NB4 (cell line): ENCODE data around the gene CYP1A1.
A peak's percentile ranks its signal among the peaks of the same experiment; 100 is the strongest.

ENCODE experiments used
- DNase-seq: peaks from one replicate; pipeline ENCODE4 v3.0.0; 2010; ENCODE audit warnings: low read depth
- H3K4me3 ChIP-seq: one replicate; pipeline ENCODE4 v1.5.1; 2011; ENCODE audit warnings: mild to moderate bottlenecking, low read depth, low read length, moderate library complexity
- MYC ChIP-seq: IDR thresholded peaks from 2 replicates; pipeline ENCODE4 v1.6.1; 2011; ENCODE audit warnings: low read depth, low read length
- POLR2A ChIP-seq: IDR thresholded peaks from 2 replicates; pipeline ENCODE4 v1.6.1; 2011; ENCODE audit warnings: mild to moderate bottlenecking; ENCODE audit not compliant: insufficient read length; ENCODE audit errors: extremely low read depth
- TF ChIP-seq, protein P1 (sequence below): IDR thresholded peaks from 2 replicates; pipeline ENCODE4 v1.6.1; 2011; ENCODE audit warnings: low read depth, low read length
- TF ChIP-seq, protein P2 (sequence below): IDR thresholded peaks from one replicate; pipeline ENCODE4 v1.5.1; 2012; ENCODE audit warnings: low read depth, low read length

The CYP1A1 gene

GRCh38 chr15:74758736-74759135 is 33.4 kb upstream of the CYP1A1 start:
- DNase-seq, result no peak
- H3K4me3 ChIP-seq, result no peak overlapping the region
- TF ChIP-seq, protein P1, sequence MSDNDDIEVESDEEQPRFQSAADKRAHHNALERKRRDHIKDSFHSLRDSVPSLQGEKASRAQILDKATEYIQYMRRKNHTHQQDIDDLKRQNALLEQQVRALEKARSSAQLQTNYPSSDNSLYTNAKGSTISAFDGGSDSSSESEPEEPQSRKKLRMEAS, result no peak
- no peak for TF ChIP-seq POLR2A
- no peak for TF ChIP-seq MYC
- TF ChIP-seq, protein P2, sequence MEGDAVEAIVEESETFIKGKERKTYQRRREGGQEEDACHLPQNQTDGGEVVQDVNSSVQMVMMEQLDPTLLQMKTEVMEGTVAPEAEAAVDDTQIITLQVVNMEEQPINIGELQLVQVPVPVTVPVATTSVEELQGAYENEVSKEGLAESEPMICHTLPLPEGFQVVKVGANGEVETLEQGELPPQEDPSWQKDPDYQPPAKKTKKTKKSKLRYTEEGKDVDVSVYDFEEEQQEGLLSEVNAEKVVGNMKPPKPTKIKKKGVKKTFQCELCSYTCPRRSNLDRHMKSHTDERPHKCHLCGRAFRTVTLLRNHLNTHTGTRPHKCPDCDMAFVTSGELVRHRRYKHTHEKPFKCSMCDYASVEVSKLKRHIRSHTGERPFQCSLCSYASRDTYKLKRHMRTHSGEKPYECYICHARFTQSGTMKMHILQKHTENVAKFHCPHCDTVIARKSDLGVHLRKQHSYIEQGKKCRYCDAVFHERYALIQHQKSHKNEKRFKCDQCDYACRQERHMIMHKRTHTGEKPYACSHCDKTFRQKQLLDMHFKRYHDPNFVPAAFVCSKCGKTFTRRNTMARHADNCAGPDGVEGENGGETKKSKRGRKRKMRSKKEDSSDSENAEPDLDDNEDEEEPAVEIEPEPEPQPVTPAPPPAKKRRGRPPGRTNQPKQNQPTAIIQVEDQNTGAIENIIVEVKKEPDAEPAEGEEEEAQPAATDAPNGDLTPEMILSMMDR, result no peak

DNA sequence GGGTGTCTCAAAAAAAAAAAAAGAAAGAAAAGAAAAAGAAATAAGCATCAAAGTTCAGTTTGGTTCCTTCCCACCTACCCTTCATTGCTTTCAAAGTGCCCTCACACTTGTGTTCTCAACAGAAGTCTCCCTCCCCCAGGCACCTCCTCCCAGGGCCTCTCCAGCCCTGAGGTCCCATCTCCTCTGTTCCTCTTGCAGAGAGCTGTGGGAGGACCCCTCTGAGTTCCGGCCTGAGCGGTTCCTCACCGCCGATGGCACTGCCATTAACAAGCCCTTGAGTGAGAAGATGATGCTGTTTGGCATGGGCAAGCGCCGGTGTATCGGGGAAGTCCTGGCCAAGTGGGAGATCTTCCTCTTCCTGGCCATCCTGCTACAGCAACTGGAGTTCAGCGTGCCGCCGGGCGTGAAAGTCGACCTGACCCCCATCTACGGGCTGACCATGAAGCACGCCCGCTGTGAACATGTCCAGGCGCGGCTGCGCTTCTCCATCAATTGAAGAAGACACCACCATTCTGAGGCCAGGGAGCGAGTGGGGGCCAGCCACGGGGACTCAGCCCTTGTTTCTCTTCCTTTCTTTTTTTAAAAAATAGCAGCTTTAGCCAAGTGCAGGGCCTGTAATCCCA is 29.4 kb upstream of the CYP1A1 start:
- peak; percentile 90 for DNase-seq
- TF ChIP-seq, protein P1, result peak; percentile 36; the same call in 1 of the 2 replicates
- peak; percentile 15; the same call in 1 of the 2 replicates for TF ChIP-seq MYC
- TF ChIP-seq, protein P2, result no peak
- TF ChIP-seq POLR2A, result no peak
- H3K4me3 ChIP-seq, result no peak overlapping the region

DNA sequence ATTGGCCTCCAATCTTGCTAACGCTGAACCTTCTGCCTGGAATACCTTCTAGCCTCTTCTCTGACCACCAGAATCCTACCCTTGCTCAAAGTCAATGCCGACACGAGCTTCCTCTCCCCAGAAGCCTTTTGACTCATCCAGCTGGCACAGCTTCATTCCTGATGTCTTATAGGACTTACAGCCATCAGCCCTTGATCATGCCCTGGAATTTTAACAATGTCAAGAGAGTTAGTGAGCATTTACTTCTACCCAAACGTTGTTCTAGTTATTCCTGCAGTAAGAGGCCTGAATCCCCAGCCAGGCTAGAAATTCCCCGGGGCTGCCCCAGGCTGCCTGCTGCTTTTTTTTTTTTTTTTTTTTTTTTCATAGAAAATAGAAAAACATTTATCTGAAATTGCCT is 27.2 kb upstream of the CYP1A1 start:
- DNase-seq, result no peak
- TF ChIP-seq, protein P1, result no peak
- TF ChIP-seq, protein P2, result no peak
- TF ChIP-seq POLR2A, result no peak
- TF ChIP-seq MYC, result no peak
- H3K4me3 ChIP-seq, result no peak overlapping the region

- TF ChIP-seq MYC (no peak), POLR2A (no peak)
- TF ChIP-seq, protein P2, result no peak
- TF ChIP-seq, protein P1, result no peak
- no peak overlapping the region for H3K4me3 ChIP-seq
- no peak for DNase-seq
Measured at GRCh38 chr15:74752011-74752410, 26.7 kb upstream of the CYP1A1 start.

DNA sequence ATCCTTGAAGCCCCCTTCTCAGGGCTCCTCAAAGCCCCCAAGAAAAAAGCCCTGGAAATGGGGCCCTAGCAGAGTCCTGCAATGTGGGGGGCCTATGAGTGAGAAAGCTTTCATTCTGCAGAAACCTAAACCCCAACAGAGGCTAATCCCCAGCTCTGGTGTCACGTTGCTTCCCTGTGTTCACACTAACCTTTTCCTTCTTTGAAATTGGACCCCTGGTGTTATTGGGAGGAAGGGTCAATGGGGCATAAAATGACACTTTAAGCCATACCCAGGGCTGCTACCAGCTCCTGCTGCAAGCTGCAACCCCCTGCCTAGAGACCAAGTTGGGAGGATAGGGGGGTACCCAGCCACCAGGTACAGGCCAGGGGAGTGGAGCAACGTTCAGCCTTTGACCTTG is 25.4 kb upstream of the CYP1A1 start:
- no peak overlapping the region for H3K4me3 ChIP-seq
- no peak for DNase-seq
- TF ChIP-seq, protein P1, result no peak
- TF ChIP-seq MYC (no peak), POLR2A (no peak)
- TF ChIP-seq, protein P2, result no peak

- TF ChIP-seq, protein P2, result no peak
- TF ChIP-seq, protein P1, result no peak
- TF ChIP-seq MYC, result no peak
- no peak for TF ChIP-seq POLR2A
- DNase-seq, result no peak
- no peak overlapping the region for H3K4me3 ChIP-seq
Measured at GRCh38 chr15:74749832-74750231, 24.5 kb upstream of the CYP1A1 start.
